Aorta (tissue), 5 donors: ENCODE results near the gene COPS7A. TPM values are rescaled to one million over a fixed set of nuclear protein-coding genes. Genes with fewer than 3 reads are reported as not detected.

Experiments used
- ATAC-seq: fragments of 200-7000 bp; cut with Tn5 transposase; one replicate; pipeline ENCODE4 v1.9.1; 2022; ENCODE audit warnings: moderate library complexity; ENCODE audit not compliant: low FRiP score
- DNase-seq, 2 donors: peaks; one replicate each; pipeline ENCODE4 v3.0.0-alpha.2; 2020
- H3K27ac ChIP-seq, 2 donors: one replicate each; pipeline ENCODE4 v1.5.1; 2013; ENCODE audit warnings: low read length in 2 of 2, mild to moderate bottlenecking in 2 of 2, moderate library complexity in 2 of 2, control low read depth in 1 of 2, inconsistent platforms in 1 of 2, low read depth in 1 of 2
- H3K27me3 ChIP-seq, 2 donors: one replicate each; pipeline ENCODE4 v1.6.1; 2013; ENCODE audit warnings: control low read depth in 1 of 2, low read length in 1 of 2, mild to moderate bottlenecking in 1 of 2, moderate library complexity in 1 of 2; ENCODE audit not compliant: insufficient read depth in 2 of 2, control insufficient read depth in 1 of 2
- H3K36me3 ChIP-seq, 2 donors: one replicate each; pipeline ENCODE4 v1.6.1; 2013; ENCODE audit warnings: control low read depth in 1 of 2, low read length in 1 of 2, mild to moderate bottlenecking in 1 of 2; ENCODE audit not compliant: insufficient read depth in 2 of 2, control insufficient read depth in 1 of 2
- H3K4me1 ChIP-seq, 2 donors: one replicate each; pipeline ENCODE4 v1.6.1; 2013; ENCODE audit warnings: low read length in 2 of 2, control low read depth in 1 of 2, mild to moderate bottlenecking in 1 of 2, moderate library complexity in 1 of 2; ENCODE audit not compliant: insufficient read depth in 2 of 2, control insufficient read depth in 1 of 2
- H3K4me3 ChIP-seq, 2 donors: one replicate each; pipeline ENCODE4 v1.5.1; 2013; ENCODE audit warnings: low read length in 2 of 2, control low read depth in 1 of 2, mild to moderate bottlenecking in 1 of 2
- H3K9me3 ChIP-seq: one replicate; pipeline ENCODE4 v1.6.1; 2013; ENCODE audit warnings: mild to moderate bottlenecking, low read length; ENCODE audit not compliant: control insufficient read depth
- WGBS, 2 donors: extraction: QIAGEN DNeasy Blood & Tissue Kit; methylation state at CpG; one replicate each; pipeline ENCODE4 v1.1.7; 2013; 5-methylcytosine and 5-hydroxymethylcytosine counted together
- intact Hi-C, 2 donors: fragments of 100-400 bp; cut with DNase I; formaldehyde crosslinking; loops; one replicate each; pipeline versions ENCODE4 v1.14.2 to v1.15.0; 2022
- polyA plus RNA-seq, 2 donors: library from polyadenylated mRNA; stranded (reverse); fragments of 200-250 nt; gene quantifications; one replicate each; pipeline ENCODE4 v1.2.3, GENCODE V29; 2013
- total RNA-seq, 2 donors: library from RNA; stranded (reverse); fragmentation: NEBNext Ultra II Directional; extraction: Animal tissue kit (Norgen Biotek cat#: 25700); gene quantifications; one replicate each; pipeline ENCODE4 v1.2.1, GENCODE V29; 2021
- donor health status: healthy with polysubstance abuse.
- donor health status: Bipolar disorder and iron deficiency.
- donor health status: DM: no; HTN: no; CAD: no.
- donor health status: DM: no; HTN: no; CAD: no.
- donor health status: DM: yes; HTN: yes; CAD: no.

Gene COPS7A
- total and polyA plus RNA-seq, 4 donors = 43.8 to 70.5 (median 48.5) TPM

GRCh38 chr12:6773590-6774351 lies 49.9 kb downstream of the COPS7A start:
- ATAC-seq (no peak), DNase-seq (no peak)
- 60% methylated on average over 52 to 60 of the region's 60 CpGs for WGBS, 2 donors
- no peaks in the 10 kb centered on the region for H3K4me1 ChIP-seq
- H3K36me3 ChIP-seq = peaks cover 0 to 5% of the 10 kb centered on the region in 2 donors
- intact Hi-C loops = loop anchor here in 1 of 2 donors (10.0 kb wide), 1 partner anchor 159 kb away; no protein-coding TSS in a partner anchor
- H3K27ac ChIP-seq = no peak overlapping the region
- H3K27me3 ChIP-seq = no peaks in the 10 kb centered on the region
- no peak overlapping the region for H3K4me3 ChIP-seq
- no peaks in the 10 kb centered on the region for H3K9me3 ChIP-seq

GRCh38 chr12:6774499-6775062 lies 50.7 kb downstream of the COPS7A start:
- H3K36me3 ChIP-seq = peaks cover 0 to 5% of the 10 kb centered on the region in 2 donors
- intact Hi-C loops = loop anchor here (5.0 to 10.0 kb wide), 3 partner anchors 37 to 160 kb away; no protein-coding TSS in a partner anchor
- H3K27me3 ChIP-seq = no peaks in the 10 kb centered on the region
- H3K27ac ChIP-seq = no peak overlapping the region
- H3K9me3 ChIP-seq = no peaks in the 10 kb centered on the region
- ATAC-seq = no peak
- H3K4me1 ChIP-seq = no peaks in the 10 kb centered on the region
- no peak overlapping the region for H3K4me3 ChIP-seq
- 89 to 94% methylated on average over 15 of the region's 15 CpGs for WGBS, 2 donors
- no peak for DNase-seq

DNA sequence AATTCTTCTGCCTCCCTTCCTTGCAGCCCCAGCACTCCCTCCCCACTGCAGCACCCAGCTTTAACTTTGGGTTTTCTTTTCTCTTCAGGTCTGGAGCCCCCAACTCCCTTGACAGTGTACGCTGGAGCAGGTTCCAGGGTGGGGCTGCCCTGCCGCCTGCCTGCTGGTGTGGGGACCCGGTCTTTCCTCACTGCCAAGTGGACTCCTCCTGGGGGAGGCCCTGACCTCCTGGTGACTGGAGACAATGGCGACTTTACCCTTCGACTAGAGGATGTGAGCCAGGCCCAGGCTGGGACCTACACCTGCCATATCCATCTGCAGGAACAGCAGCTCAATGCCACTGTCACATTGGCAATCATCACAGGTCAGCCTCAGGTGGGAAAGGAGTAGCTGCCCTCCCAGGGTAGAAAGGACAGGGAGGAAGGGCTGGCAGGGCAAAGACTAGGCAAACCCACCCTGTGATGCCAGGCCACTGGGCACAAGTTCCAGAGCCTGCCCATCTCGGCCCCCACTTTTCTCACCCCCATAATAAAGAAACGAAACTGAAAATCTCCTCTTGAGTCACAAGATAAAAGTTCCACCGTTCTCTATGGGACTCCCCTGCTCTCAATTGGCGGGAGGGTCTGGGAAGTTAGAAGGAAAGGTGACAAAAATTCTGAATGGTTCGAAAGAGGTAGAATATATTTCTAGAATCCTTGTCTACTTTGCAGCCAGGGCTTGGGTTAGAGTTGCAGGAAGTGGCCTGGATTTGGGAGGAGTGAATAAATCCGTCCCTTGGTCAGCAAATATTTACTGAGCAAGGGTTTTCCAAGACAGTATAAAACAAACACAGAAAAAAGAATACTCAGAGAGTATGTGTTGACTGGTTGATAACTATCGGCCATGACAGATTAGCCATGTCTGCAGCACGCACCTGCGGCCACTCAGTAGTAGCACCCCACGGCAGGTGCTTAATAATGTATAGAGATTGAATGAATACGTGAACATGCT lies 51.6 kb downstream of the COPS7A start:
- intact Hi-C loops = loop anchor here (5.0 to 10.0 kb wide), 3 partner anchors 38 to 161 kb away; no protein-coding TSS in a partner anchor

DNA sequence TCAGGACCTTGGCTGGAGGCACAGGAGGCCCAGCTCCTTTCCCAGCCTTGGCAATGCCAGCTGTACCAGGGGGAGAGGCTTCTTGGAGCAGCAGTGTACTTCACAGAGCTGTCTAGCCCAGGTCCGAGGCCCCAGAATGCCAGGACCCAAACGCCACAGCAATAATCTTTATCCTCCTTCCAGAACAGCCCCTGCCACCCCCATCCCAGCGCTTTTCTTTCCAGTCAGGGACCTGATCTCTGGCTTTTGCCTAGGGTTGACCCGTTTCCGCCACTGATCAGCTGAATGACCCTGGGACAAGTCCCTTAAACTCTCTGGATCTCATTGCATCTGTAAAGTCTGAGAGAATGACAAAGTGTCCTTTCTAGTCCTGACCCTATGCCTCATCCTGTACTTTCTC lies 53.5 kb downstream of the COPS7A start:
- intact Hi-C loops = loop anchor here (5.0 to 10.0 kb wide), 3 partner anchors 40 to 163 kb away; no protein-coding TSS in a partner anchor
- no peak overlapping the region for H3K27ac ChIP-seq

More for the DNA sequence above, 51.6 kb downstream of the COPS7A start:
- H3K36me3 ChIP-seq = no peaks in the 10 kb centered on the region
- H3K4me1 ChIP-seq = no peaks in the 10 kb centered on the region
- no peaks in the 10 kb centered on the region for H3K9me3 ChIP-seq
- no peak overlapping the region for H3K27ac ChIP-seq
- no peaks in the 10 kb centered on the region for H3K27me3 ChIP-seq
- WGBS, 2 donors = 82 to 85% methylated on average over 16 of the region's 16 CpGs
- no peak overlapping the region for H3K4me3 ChIP-seq
- no peak for DNase-seq
- ATAC-seq = no peak

GRCh38 chr12:6778217-6778573 lies 54.3 kb downstream of the COPS7A start:
- DNase-seq (peak in 1 of 2 donors; percentile 81), ATAC-seq (peak; percentile 58)
- H3K4me1 ChIP-seq = no peaks in the 10 kb centered on the region
- no peaks in the 10 kb centered on the region for H3K36me3 ChIP-seq
- no peaks in the 10 kb centered on the region for H3K27me3 ChIP-seq
- peak overlapping the region in 1 of 2 donors; percentile 2 for H3K27ac ChIP-seq
- intact Hi-C loops = loop anchor here (2.0 to 10.0 kb wide), 4 partner anchors 25 to 163 kb away; partner anchors contain the start of gene MLF2 (in 1 of the 2)
- WGBS, 2 donors = 4 to 6% methylated on average over 14 of the region's 14 CpGs
- no peak overlapping the region for H3K4me3 ChIP-seq
- no peaks in the 10 kb centered on the region for H3K9me3 ChIP-seq

More for the DNA sequence above, 53.5 kb downstream of the COPS7A start:
- H3K9me3 ChIP-seq = no peaks in the 10 kb centered on the region
- no peak overlapping the region for H3K4me3 ChIP-seq
- no peaks in the 10 kb centered on the region for H3K27me3 ChIP-seq
- no peaks in the 10 kb centered on the region for H3K4me1 ChIP-seq
- no peaks in the 10 kb centered on the region for H3K36me3 ChIP-seq
- 90 to 95% methylated on average over 5 of the region's 5 CpGs for WGBS, 2 donors
- no peak for DNase-seq
- ATAC-seq = no peak

- H3K27ac ChIP-seq = peak overlapping the region in 1 of 2 donors; percentile 2
- WGBS, 2 donors = 3% methylated on average over 29 to 35 of the region's 35 CpGs
Observed at GRCh38 chr12:6778574-6779550, 55.0 kb downstream of the COPS7A start.

DNA sequence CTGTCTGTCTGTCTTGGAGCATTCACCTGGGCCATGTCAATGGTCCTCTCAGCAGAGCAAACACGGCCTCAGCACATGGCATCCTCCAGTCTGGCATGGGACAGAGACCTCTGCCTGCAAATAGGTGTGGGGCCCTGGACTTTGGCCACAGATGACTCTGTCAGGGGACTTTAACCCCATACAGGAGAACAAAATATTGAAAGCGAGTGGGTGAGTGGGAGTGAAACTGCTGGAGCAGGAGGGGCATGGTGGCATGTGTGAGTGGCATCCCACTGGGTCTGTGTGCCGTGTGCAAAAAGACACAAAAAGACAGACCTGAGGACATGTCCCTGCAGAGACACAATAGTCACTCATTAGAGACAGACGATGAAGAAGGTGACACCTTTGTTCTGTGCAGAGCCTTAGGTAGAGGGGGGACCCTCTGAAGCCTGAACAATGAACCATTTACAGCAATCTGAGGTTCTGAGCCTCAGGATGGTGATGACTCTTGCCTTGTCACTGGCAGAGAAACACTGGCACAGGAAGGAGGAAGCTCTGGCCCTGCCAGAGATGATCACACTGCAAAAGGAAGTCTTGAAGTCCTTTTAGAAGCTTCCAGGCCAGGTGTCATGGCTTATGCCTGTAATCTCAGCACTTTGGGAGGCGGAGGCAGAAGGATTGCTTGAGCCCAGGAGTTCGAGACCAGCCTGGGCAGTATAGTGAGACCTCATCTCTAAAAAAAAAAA lies 56.0 kb downstream of the COPS7A start:
- Histone ChIP-seq H3K9me3 (no peaks in the 10 kb centered on the region), H3K27me3 (no peaks in the 10 kb centered on the region), H3K27ac (no peak overlapping the region), H3K36me3 (no peaks in the 10 kb centered on the region), H3K4me3 (no peak overlapping the region), H3K4me1 (no peaks in the 10 kb centered on the region)
- intact Hi-C loops = loop anchor here (1.0 to 10.0 kb wide), 5 partner anchors 27 to 165 kb away; partner anchors contain the start of gene MLF2 (in 2 of the 2)
- no peak for DNase-seq
- ATAC-seq = no peak
- WGBS, 2 donors = 83 to 88% methylated on average over 6 of the region's 6 CpGs

More at GRCh38 chr12:6778574-6779550, 55.0 kb downstream of the COPS7A start:
- ATAC-seq (peak; percentile 96), DNase-seq (peak; percentile 95 to 97)
- intact Hi-C loops = loop anchor here (1.0 to 10.0 kb wide), 5 partner anchors 26 to 164 kb away; partner anchors contain the start of gene MLF2 (in 2 of the 2)
- Histone ChIP-seq H3K36me3 (no peaks in the 10 kb centered on the region), H3K27me3 (no peaks in the 10 kb centered on the region), H3K4me1 (no peaks in the 10 kb centered on the region), H3K9me3 (no peaks in the 10 kb centered on the region), H3K4me3 (peak overlapping the region in 1 of 2 donors; percentile 14)
